Neural cell (in vitro differentiated cells): ENCODE results near the gene GNE.
"Not testable (repeated sequence)": the region's sequence is repeated elsewhere in the genome, so short reads cannot be mapped to it uniquely, and the experiment has no call there.

ENCODE experiments used
- CTCF ChIP-seq: fragments of 450-650 bp; IDR thresholded peaks from 2 replicates; pipeline ENCODE4 v1.5.1; 2014; ENCODE audit warnings: antibody characterized with exemption, mild to moderate bottlenecking, moderate library complexity; ENCODE audit not compliant: poor library complexity, severe bottlenecking
- EP300 ChIP-seq: fragments of 450-650 bp; conservative IDR thresholded peaks from 2 replicates; pipeline ENCODE4 v1.6.1; 2014; ENCODE audit warnings: antibody characterized with exemption, mild to moderate bottlenecking, moderate library complexity; ENCODE audit not compliant: poor library complexity, severe bottlenecking
- EZH2 ChIP-seq: fragments of 200-600, 300-800 bp; shearing (Covaris generic), sonication (generic); IDR thresholded peaks from 2 replicates; pipeline ENCODE4 v1.6.1; 2014; ENCODE audit warnings: antibody characterized with exemption, low read length, borderline replicate concordance, mild to moderate bottlenecking; ENCODE audit not compliant: insufficient read depth, poor library complexity, severe bottlenecking
- MXI1 ChIP-seq: fragments of 450-650 bp; conservative IDR thresholded peaks from 2 replicates; pipeline ENCODE4 v1.6.1; 2014; ENCODE audit warnings: antibody characterized with exemption, mild to moderate bottlenecking; ENCODE audit not compliant: poor library complexity, severe bottlenecking
- POLR2AphosphoS5 ChIP-seq: IDR thresholded peaks from 2 replicates; pipeline ENCODE4 v1.6.1; 2012
- RAD21 ChIP-seq: fragments of 450-650 bp; conservative IDR thresholded peaks from 2 replicates; pipeline ENCODE4 v1.6.1; 2014; ENCODE audit warnings: antibody characterized with exemption, mild to moderate bottlenecking, moderate library complexity
- SMC3 ChIP-seq: fragments of 450-650 bp; conservative IDR thresholded peaks from 2 replicates; pipeline ENCODE4 v1.6.1; 2014; ENCODE audit warnings: antibody characterized with exemption, mild to moderate bottlenecking, moderate library complexity; ENCODE audit not compliant: poor library complexity
- TAF1 ChIP-seq: IDR thresholded peaks from 2 replicates; pipeline ENCODE4 v1.6.1; 2012; ENCODE audit warnings: low read depth

GRCh38 chr9:36304366-36304765 is 46.1 kb upstream of the GNE start:
- not testable (repeated sequence) for TF ChIP-seq CTCF, EZH2, EP300, POLR2AphosphoS5, SMC3, MXI1, TAF1, RAD21
